GM19193 (cell line): ENCODE results near the gene FER.

ENCODE experiments used
- POLR2A ChIP-seq: IDR thresholded peaks from 4 replicates; pipeline ENCODE4 v1.6.1; 2011; ENCODE audit not compliant: insufficient read depth, insufficient read length; ENCODE audit errors: extremely low read depth

Gene FER

GRCh38 chr5:109192555-109193281 lies 445.0 kb downstream of the FER start:
- no peak for TF ChIP-seq POLR2A

DNA sequence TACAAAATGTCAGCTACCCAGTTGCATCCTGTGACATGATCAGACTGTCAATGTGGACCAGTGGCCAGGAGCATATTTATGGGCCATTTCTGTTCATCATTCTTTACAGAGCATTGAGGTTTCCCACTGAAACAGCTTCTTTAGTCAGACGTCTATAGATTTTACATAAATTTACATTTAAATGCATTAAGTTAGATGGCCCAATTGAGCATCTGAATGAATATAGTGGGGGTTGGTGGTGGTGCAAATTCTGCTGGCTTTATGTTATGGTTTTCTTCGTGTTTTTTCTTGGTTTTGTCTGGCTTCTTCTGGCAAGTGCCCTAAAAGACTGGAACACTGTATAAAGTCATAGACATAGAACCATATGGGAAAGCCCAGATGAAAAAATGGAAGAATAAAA lies 448.0 kb downstream of the FER start:
- TF ChIP-seq POLR2A, result no peak

DNA sequence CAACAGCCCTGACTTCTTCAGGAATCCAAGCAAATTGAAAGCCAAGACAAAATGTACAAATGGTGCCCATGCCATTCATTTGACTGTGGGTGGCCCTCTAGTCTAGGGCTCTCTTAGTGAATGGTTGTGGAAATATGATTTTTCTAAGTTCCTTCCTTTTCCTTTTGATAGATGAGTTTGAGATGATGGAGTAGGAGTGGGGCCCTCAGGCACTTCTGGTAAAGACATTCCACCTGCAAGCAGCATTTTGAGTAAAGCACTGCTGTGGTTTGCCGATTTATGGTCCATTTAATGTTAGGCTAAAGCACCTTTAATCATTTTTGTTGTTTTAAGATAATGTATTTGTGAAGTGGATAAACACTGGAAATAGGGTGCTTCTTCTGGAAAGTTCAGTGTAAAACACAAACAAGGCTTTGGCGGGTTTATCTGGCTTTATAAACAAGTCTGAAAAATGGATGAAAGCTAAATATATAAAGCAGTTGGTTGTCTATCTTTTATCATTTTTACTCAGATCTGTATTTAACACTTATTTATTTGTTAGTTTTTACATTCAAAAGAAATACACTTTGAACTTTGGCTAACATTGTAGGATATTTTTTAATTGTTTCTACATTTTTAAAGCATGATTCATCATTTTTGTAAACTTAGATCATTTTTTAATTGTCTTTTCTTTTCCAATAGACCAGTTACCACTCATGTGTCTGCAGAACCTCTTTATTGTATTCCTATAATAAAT lies 448.6 kb downstream of the FER start:
- no peak for TF ChIP-seq POLR2A

- no peak for TF ChIP-seq POLR2A
Observed at GRCh38 chr5:109196823-109197160, 449.1 kb downstream of the FER start.

- TF ChIP-seq POLR2A, result no peak
Observed at GRCh38 chr5:109199289-109199688, 451.6 kb downstream of the FER start.

DNA sequence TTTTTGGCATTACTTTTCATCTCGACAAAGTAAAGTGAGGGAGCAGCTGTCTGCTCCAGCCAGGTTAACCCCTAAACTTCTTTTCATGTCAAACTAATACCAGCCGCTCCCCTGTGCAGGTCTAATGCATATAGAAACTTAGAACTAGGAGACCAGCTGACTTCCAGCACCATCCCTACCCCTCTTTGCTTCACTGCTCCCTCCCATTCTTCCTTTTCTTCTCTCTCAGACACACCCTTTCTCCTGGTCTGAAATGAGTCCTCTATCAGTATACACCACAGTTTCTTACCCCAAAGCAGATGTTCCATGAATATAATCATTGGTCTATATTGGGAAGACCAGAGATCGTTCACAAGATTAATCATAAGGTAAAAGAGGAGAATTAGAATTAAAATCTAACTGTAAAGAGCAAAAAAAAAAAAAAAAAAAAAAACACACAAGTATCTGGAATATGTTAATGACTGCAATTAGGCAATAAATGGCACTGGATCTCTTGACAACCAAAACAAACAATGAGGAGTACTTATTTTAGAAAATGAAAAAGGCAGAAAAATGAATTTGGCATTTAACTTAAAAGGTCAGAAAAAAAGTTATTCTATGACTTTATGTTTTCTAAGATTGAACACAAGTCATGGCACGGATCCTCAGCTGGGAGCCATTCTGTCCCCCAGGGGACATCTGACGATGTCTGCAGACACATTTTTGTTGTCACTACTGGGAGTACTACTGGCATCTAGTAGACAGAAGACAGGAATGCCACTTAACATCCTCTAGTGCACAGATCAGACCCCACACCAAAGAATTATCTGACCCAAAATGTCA lies 452.3 kb downstream of the FER start:
- TF ChIP-seq POLR2A, result no peak

GRCh38 chr5:109215040-109215439 lies 467.3 kb downstream of the FER start:
- TF ChIP-seq POLR2A, result no peak

GRCh38 chr5:109218818-109219217 lies 471.1 kb downstream of the FER start:
- no peak for TF ChIP-seq POLR2A

DNA sequence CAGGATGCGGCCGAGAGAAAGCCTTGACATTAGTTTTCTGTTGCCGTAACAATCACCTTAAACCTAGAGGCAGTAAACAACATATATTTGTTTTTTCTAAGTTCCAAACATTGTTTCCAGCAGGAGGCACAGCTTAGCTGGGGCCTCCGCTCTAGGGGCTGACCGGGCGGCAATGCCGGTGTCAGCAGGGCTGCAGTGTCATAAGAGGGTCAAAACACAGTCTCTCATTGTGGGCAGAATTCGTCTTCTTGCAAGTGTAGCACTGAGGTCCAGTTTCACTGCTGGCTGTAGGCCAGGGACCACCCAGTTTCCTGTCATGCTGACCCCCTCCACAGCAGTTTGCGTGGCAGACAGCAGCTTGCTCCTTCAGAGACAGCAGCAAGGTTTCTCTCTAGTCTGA lies 475.8 kb downstream of the FER start:
- no peak for TF ChIP-seq POLR2A

GRCh38 chr5:109224276-109224882 lies 476.7 kb downstream of the FER start:
- no peak for TF ChIP-seq POLR2A

- no peak for TF ChIP-seq POLR2A
Observed at GRCh38 chr5:109225716-109226625, 478.3 kb downstream of the FER start.

DNA sequence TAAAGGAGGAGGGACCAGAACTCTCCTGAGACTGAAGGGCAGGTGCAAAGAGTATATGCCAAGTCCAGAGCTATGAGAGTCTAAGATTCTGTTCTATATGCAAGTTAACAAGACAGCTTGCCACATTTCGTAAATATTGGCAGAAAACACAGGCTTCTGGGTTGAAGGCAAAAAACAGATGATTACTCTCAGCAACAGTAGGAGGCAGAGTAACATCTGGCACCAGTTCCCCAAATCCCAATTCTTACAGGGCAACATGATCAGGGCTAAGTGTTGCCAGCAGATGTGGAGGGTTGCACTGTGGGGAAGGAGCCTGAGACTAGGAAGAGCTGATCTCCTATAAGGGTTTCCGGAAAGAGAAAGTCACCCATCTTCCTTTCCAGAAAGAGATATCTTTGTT lies 482.7 kb downstream of the FER start:
- TF ChIP-seq POLR2A, result no peak

DNA sequence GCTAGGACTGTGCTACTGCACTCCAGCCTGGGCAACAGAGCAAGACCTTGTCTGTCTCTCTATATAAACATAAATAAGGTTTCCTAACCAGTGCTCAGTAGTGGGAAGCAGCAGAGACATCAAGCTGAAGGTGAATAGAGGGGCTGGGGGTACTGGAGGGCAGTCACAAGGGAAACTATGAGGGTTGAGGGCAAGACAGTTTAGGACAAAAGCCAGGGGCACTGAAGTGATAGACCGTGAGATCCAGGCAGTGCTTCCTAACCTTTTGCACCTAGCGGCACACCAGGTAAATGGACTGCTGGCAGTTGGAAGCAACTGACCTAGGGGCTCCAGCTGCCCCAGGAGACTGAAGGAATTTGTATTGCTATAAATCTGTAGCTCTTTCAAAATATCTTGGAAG lies 483.6 kb downstream of the FER start:
- TF ChIP-seq POLR2A, result no peak

DNA sequence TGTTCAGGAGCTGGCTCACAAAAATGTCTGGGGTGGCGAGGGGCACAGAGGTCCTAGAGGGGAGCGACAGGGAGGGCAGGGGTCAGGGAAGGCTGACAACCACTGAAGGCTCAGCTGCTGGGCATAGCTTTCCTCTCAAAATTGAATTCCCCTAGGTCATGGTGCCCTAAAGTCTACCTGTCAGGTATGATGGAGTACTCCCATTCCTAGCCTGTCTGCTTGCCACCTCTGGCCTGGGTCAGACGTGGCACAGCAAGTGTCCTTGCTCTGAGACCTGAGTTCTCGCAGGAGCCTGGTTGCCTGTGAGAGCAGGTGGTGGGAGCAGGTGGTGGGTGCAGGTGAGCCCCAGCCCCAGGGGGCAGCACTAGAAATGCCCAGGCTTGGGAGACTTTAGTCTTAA lies 486.7 kb downstream of the FER start:
- TF ChIP-seq POLR2A, result no peak
